ENCODE measurements around the gene NEU1. TPM values are rescaled to one million over a fixed set of nuclear protein-coding genes. Genes with fewer than 3 reads are reported as not detected.

The NEU1 gene
- total RNA-seq, 1 experiment from 2014 or later: 15.1 TPM

DNA sequence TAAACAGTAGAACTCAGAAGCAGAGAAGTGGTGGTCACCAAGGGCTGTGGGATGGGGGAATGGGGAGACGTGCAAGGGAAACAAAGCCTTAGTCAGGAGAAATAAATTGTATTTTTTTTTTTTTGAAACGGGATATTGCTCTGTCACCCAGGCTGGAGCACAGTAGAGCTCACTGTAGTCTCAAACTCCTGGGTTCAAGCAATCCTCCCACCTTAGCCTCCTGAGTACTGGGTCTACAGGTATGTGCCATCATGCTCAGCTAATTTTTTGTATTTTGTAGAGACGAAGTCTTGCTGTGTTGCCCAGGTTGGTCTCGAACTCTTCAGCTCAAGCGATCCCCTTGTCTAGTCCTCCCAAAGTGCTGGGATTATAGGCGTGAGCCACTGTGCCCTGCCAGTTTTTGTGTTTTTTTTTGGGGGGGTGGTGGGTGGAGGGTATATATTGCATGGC is 31.7 kb downstream of the NEU1 start:
- ChIA-PET RAD21 (ENCODE audit: low non-redundant PET in 1 of 2, low total read pairs in 2 of 2, uncharacterized antibody in 2 of 2, unreplicated experiment in 2 of 2) (interaction anchor here in 1 of 2 experiments (0.8 kb wide), 1 partner anchor 24 kb away, joined by 3 read pairs; the partner anchor contains the start of gene LSM2), POLR2A (interaction anchor here (0.9 to 2.4 kb wide), 7 partner anchors 24 to 284 kb away, joined by 3 to 9 read pairs (median 6); partner anchors contain the start of genes ATP6V1G2, LSM2, NEU1 and NFKBIL1), CTCF (interaction anchor here (0.8 to 2.6 kb wide), 6 partner anchors 24 to 67 kb away, joined by 3 to 12 read pairs (median 4); partner anchors contain the start of gene LSM2)
- peaks cover 4% of the 10 kb centered on the region; the same call in 1 of the 2 replicates for H4K20me1 ChIP-seq (ENCODE audit: insufficient read depth)
- no peak for ATAC-seq
- H3K79me2 ChIP-seq (ENCODE audit: insufficient read depth, low read length): peaks cover 43% of the 10 kb centered on the region
- no peak overlapping the region for H2AFZ ChIP-seq (ENCODE audit: low read depth, low read length, poor library complexity, severe bottlenecking)
- peak overlapping the region; percentile 77; the same call in 1 of the 2 replicates for H3K4me2 ChIP-seq (ENCODE audit: low read length)
- peak overlapping the region; percentile 46 for H3K27ac ChIP-seq (ENCODE audit: low read depth, low read length)
- BruUV-seq (replicated peaks): no TSS peak
- DNase-seq (ENCODE audit: low read depth, low spot score): no peak
- no peak for TF ChIP-seq ELF1 (IDR thresholded peaks at IDR 0.05; ENCODE audit: borderline replicate concordance, low read depth)
- no peak for TF ChIP-seq CEBPB (IDR thresholded peaks at IDR 0.05; ENCODE audit: low read depth)
- TF ChIP-seq ZFX (IDR thresholded peaks at IDR 0.05): no peak
- TF ChIP-seq, protein P1, sequence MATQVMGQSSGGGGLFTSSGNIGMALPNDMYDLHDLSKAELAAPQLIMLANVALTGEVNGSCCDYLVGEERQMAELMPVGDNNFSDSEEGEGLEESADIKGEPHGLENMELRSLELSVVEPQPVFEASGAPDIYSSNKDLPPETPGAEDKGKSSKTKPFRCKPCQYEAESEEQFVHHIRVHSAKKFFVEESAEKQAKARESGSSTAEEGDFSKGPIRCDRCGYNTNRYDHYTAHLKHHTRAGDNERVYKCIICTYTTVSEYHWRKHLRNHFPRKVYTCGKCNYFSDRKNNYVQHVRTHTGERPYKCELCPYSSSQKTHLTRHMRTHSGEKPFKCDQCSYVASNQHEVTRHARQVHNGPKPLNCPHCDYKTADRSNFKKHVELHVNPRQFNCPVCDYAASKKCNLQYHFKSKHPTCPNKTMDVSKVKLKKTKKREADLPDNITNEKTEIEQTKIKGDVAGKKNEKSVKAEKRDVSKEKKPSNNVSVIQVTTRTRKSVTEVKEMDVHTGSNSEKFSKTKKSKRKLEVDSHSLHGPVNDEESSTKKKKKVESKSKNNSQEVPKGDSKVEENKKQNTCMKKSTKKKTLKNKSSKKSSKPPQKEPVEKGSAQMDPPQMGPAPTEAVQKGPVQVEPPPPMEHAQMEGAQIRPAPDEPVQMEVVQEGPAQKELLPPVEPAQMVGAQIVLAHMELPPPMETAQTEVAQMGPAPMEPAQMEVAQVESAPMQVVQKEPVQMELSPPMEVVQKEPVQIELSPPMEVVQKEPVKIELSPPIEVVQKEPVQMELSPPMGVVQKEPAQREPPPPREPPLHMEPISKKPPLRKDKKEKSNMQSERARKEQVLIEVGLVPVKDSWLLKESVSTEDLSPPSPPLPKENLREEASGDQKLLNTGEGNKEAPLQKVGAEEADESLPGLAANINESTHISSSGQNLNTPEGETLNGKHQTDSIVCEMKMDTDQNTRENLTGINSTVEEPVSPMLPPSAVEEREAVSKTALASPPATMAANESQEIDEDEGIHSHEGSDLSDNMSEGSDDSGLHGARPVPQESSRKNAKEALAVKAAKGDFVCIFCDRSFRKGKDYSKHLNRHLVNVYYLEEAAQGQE (IDR thresholded peaks at IDR 0.05; ENCODE audit: low read depth): no peak
- TF ChIP-seq, protein P2, sequence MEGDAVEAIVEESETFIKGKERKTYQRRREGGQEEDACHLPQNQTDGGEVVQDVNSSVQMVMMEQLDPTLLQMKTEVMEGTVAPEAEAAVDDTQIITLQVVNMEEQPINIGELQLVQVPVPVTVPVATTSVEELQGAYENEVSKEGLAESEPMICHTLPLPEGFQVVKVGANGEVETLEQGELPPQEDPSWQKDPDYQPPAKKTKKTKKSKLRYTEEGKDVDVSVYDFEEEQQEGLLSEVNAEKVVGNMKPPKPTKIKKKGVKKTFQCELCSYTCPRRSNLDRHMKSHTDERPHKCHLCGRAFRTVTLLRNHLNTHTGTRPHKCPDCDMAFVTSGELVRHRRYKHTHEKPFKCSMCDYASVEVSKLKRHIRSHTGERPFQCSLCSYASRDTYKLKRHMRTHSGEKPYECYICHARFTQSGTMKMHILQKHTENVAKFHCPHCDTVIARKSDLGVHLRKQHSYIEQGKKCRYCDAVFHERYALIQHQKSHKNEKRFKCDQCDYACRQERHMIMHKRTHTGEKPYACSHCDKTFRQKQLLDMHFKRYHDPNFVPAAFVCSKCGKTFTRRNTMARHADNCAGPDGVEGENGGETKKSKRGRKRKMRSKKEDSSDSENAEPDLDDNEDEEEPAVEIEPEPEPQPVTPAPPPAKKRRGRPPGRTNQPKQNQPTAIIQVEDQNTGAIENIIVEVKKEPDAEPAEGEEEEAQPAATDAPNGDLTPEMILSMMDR (IDR thresholded peaks at IDR 0.05 in 2 of 3, conservative IDR thresholded peaks at IDR 0.05 in 1 of 3; ENCODE audit: borderline replicate concordance in 1 of 3, insufficient read depth in 1 of 3, low read depth in 2 of 3, low read length in 2 of 3): no peak
- TF ChIP-seq, protein P3, sequence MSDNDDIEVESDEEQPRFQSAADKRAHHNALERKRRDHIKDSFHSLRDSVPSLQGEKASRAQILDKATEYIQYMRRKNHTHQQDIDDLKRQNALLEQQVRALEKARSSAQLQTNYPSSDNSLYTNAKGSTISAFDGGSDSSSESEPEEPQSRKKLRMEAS (IDR thresholded peaks at IDR 0.05): no peak
- TF ChIP-seq FOSL1 (IDR thresholded peaks at IDR 0.05; ENCODE audit: low read depth): no peak
- TF ChIP-seq SIN3A (IDR thresholded peaks at IDR 0.05; ENCODE audit: low read depth): no peak
- no peak for TF ChIP-seq JUND (IDR thresholded peaks at IDR 0.05)
- TF ChIP-seq YY1 (IDR thresholded peaks at IDR 0.05; ENCODE audit: extremely low read depth, insufficient replicate concordance, low read depth, low read length): no peak
- TF ChIP-seq ZNF274 (IDR thresholded peaks at IDR 0.05; ENCODE audit: low read depth, low read length): no peak
- TF ChIP-seq, protein P4, sequence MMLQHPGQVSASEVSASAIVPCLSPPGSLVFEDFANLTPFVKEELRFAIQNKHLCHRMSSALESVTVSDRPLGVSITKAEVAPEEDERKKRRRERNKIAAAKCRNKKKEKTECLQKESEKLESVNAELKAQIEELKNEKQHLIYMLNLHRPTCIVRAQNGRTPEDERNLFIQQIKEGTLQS (IDR thresholded peaks at IDR 0.05): no peak
- TF ChIP-seq EZH2 (IDR thresholded peaks at IDR 0.05): no peak
- TF ChIP-seq EGR1 (IDR thresholded peaks at IDR 0.05; ENCODE audit: low read depth): no peak
- TF ChIP-seq, protein P5, sequence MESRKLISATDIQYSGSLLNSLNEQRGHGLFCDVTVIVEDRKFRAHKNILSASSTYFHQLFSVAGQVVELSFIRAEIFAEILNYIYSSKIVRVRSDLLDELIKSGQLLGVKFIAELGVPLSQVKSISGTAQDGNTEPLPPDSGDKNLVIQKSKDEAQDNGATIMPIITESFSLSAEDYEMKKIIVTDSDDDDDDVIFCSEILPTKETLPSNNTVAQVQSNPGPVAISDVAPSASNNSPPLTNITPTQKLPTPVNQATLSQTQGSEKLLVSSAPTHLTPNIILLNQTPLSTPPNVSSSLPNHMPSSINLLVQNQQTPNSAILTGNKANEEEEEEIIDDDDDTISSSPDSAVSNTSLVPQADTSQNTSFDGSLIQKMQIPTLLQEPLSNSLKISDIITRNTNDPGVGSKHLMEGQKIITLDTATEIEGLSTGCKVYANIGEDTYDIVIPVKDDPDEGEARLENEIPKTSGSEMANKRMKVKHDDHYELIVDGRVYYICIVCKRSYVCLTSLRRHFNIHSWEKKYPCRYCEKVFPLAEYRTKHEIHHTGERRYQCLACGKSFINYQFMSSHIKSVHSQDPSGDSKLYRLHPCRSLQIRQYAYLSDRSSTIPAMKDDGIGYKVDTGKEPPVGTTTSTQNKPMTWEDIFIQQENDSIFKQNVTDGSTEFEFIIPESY (IDR thresholded peaks at IDR 0.05; ENCODE audit: extremely low read depth, insufficient replicate concordance, low read length): no peak
- no peak for TF ChIP-seq POLR2AphosphoS5 (IDR thresholded peaks at IDR 0.05; ENCODE audit: low read depth, low read length)
- TF ChIP-seq SP1 (IDR thresholded peaks at IDR 0.05; ENCODE audit: low read depth): no peak
- peaks cover 0 to 5% of the 10 kb centered on the region in 2 experiments; a peak in 1 of 4 replicates for H3K36me3 ChIP-seq (ENCODE audit: control insufficient read depth in 1 of 2, insufficient read depth in 2 of 2, low read length in 2 of 2)
- no peak overlapping the region for H3K9ac ChIP-seq (ENCODE audit: low read length)
- intact Hi-C loops (cut with micrococcal nuclease): loop anchor here (5.0 to 10.0 kb wide), 2 partner anchors 94 to 286 kb away; partner anchors contain the start of genes ATP6V1G2, CLIC1, DDX39B and NFKBIL1
- H3K4me1 ChIP-seq (ENCODE audit: control insufficient read depth in 1 of 2, insufficient read depth in 2 of 2, low read length in 2 of 2): peaks cover 22 to 52% of the 10 kb centered on the region in 2 experiments
- H3K4me3 ChIP-seq (replicated peaks in 1 of 2; ENCODE audit: low read depth in 1 of 2, low read length in 2 of 2): no peak overlapping the region; a peak in 1 of 4 replicates
- no peaks in the 10 kb centered on the region for H3K9me3 ChIP-seq (ENCODE audit: control insufficient read depth in 1 of 2, insufficient read depth in 1 of 2, low read depth in 1 of 2, low read length in 2 of 2)
- no peaks in the 10 kb centered on the region for H3K27me3 ChIP-seq (ENCODE audit: insufficient read depth, low read length)
- H3K9me2 ChIP-seq (ENCODE audit: insufficient read depth): no peaks in the 10 kb centered on the region

Data from HCT116 (cell line).